IPS-18c (cell line): Measurements from ENCODE around the gene AGT.
"Not testable (repeated sequence)": the region's sequence is repeated elsewhere in the genome, so short reads cannot be mapped to it uniquely, and the experiment has no call there.

Experiments used
- H3K4me3 ChIP-seq: 2 replicates; pipeline ENCODE4 v1.7.0; 2013; ENCODE audit warnings: low read depth, mild to moderate bottlenecking, low read length, moderate library complexity; ENCODE audit not compliant: insufficient read depth
- H3K9me3 ChIP-seq: one replicate; pipeline ENCODE4 v1.6.1; 2013; ENCODE audit warnings: mild to moderate bottlenecking, low read length, moderate library complexity; ENCODE audit not compliant: control insufficient read depth, insufficient read depth

AGT gene

DNA sequence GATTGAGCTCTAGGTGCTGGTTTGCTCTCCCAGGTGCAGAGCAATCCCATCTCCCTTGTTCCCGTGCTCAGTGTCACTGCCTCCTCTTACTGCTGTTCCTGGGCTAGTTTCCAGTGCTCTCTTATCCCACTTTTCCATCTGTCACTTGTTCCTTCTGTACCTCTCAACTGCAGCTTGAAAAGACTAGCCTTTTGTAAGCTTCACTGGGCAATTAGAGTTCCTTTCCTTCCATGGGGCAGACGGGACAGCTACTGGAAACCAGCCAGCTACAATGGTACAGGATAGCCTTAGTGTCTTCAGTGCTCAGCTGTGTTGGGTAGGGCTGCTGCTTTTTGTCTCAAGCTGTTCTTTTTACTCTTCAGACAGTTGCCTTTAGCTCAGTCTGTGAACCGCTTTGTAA is 31.6 kb downstream of the AGT start:
- H3K9me3 ChIP-seq: no peaks in the 10 kb centered on the region
- no peak overlapping the region for H3K4me3 ChIP-seq

DNA sequence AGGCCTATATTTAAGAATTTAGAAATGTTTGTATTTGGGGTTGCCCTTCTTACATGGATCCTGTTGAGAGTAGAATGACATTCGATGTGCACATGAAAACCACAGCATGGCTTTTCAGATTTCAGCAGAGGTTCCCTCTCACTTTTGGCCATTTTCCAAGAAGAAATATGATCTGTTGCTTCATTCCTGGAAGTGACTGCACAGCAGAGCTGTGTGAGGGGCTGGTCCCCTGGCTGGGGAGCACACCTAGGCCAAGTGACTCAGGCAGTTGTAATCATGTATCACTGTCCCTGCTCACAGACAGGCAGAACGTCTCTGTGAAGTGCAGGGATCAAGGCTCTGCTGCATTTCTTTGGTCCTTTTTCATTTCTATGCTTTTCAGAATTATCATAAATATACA is 32.3 kb downstream of the AGT start:
- H3K9me3 ChIP-seq: no peaks in the 10 kb centered on the region
- no peak overlapping the region for H3K4me3 ChIP-seq

DNA sequence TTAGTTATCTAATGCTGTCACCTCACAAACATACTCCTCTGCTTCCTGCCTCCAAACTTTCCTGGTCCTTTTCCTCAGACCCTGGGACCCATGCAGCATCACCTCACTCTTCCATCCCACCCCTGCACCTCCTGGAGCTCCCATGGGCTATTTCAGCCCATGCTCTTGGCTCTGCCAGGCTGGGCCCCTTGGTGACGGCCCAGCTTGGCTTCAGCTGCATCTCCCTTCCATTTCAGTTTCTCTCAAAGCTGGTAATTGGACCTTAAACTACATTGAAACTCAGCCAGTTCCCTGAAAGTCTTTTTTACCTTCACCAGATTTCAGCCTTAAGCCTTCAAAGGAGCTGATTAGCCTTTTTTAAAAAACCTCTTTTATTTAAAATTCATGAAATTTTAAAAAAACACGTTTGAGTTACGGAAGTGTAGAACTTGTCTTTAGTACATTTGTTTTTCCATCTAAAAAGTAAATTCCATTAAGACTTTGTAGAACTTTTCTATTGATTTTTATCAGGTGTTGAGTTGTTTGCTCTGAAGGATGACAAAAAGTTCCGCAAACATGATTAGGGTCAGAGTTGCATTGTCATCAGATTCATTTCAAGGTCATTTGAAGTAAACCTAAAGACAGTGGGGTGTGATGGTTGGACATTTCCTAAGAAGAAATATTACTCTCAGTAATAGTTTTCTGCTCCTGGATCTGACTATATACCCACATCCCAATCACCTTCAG is 33.5 kb downstream of the AGT start:
- no peaks in the 10 kb centered on the region for H3K9me3 ChIP-seq
- no peak overlapping the region for H3K4me3 ChIP-seq

DNA sequence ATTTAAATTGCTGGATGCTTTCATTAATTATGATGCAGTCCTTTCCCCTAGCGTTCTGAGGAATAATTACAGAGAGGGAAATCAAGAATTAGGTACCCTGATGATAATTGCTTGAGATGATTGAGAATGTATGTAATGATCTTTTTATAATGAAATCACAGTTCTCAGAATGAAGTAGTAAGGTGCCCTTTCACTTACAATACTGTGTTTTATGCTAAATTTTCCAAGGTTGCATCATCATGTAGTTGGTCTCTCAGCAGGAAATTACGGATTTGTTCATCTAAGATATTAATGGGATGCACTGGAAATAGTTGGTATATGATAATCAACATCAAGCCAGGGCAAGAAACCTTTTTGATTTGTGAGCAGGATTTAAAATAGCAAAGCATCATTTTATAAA is 34.1 kb downstream of the AGT start:
- H3K9me3 ChIP-seq: no peaks in the 10 kb centered on the region
- H3K4me3 ChIP-seq: no peak overlapping the region

DNA sequence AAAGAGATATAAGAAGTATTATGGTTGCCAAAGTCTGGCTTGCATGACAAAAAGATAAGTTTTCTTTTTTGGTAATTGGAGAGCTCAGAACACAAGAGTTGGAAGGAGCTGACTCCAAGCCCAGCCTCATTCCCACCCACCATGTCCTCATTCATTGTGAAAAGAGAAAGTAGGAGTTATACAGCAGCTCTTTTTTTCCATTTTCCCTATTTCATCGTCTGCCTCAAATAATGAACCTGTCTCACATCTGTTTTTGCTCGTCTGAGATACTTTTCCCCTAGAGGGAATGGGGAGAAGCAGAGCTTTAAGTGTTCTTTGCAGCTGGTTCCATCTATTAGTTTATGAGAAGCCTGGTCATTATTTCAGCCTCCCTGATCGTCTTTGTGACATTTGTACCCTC is 34.7 kb downstream of the AGT start:
- H3K9me3 ChIP-seq: no peaks in the 10 kb centered on the region
- H3K4me3 ChIP-seq: no peak overlapping the region

DNA sequence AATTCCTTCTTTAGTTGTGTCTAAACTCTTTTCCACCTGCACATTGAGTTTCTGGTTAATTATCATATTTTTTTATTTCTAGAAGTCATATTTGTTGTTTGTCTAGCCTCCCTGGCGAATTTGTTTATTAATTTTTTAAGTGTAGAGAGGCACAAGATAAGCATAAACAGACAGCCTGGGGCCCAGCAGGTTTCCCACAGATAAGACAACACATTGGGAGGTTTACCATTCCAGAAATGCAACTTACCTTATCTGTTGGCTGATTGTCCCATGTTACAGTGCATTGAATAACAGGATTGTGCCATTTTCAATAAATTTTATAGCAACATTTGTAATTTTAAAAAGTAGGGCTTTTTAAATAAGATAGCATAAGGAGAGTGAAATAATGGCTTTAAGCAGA is 36.7 kb downstream of the AGT start:
- no peak overlapping the region for H3K4me3 ChIP-seq
- H3K9me3 ChIP-seq: no peaks in the 10 kb centered on the region

DNA sequence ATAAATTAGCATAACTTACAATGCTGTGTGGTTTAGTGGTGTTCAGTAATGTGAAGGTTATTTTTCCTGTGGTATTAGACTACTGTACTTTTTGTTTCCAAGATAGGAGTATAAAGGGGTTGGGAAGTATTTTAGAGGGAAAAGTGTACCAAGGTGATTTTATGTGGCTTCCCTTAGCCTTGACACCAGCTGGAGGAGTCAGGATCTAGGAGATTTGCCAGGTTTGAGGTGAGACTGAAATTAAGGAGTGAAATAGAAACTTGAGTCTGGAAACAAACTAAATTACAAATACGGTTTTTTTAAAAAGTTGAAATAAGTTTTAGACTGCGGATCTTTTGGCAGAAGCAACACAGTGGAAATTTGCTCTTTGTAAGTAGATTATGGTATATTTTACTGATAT is 39.3 kb downstream of the AGT start:
- Histone ChIP-seq H3K4me3 (no peak overlapping the region), H3K9me3 (no peaks in the 10 kb centered on the region)

DNA sequence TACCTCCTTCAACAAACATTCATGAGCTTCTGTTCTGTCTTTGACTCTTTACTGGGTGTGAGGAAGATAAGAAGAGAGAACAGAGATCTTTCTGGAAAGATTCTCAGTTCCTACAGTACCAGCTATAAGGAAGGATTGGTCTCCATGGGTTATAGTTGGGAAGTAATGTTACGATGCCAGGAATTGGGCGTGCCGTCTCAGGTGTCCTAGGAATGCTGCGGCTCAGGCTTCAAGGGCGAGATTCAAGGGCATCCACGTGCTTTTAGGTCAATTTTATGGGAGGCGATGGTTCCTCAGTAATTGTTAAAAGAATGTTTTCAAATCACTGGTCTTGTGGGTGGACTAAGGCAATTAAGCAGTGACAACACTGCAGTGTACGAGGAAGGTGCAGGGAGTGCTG is 44.4 kb downstream of the AGT start:
- no peak overlapping the region for H3K4me3 ChIP-seq
- H3K9me3 ChIP-seq: no peaks in the 10 kb centered on the region

DNA sequence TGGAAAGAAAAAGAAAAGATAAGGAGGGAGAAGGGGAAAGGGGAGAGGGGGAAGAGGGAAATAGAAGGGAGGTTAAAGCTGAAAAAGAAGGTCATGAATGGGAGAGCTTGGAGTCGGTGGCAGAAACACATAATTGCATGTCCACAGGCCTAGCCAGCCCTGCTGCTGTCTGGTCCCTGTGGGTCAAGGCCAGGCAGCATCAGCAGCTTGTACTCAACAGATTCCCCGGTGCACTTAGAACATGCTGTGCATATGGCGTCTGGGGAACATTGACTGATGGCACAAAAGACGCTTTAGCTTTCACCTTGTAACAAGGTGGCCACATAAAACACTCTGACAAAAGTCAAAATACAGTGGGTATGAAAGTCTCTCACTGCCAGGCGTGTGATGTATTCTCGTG is 45.7 kb downstream of the AGT start:
- Histone ChIP-seq H3K4me3 (no peak overlapping the region), H3K9me3 (no peaks in the 10 kb centered on the region)

DNA sequence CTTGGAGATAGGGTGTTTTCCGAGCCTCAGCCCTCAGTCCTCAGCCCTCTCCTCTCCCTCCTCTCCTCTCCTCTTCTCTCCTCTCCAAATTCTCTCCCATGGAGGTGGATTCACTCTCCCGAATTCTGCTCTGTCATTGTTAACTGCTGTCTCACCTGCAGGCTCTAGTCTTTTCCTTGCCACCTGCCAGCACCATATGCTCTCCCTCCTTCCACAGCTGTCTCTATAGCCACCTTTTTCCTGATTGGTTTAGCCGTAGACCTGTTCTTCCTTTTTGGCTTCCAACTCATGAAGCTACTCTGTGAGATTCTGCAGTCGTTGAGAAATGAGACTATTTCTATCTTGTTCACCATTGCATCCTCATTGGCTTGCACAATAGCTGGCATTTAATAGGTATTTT is 51.9 kb downstream of the AGT start:
- no peak overlapping the region for H3K4me3 ChIP-seq
- no peaks in the 10 kb centered on the region for H3K9me3 ChIP-seq

DNA sequence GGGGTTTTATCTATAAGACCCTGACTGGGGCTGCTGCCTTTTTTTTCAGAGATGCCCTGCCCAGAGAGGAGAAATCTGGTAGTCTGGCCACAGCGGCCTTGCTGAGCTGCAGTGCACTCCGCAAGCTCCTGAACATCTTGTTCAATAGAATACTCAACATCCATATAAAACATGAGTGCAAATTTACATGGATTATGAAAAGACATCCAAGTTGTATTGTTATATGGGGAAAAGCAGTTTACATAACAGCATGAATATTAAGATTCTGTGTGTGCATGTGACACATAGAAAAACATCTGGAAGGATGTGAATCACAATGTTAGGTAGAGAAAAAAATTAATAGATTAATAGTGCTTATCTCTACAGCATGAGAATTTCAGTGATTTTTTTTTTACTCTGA is 55.2 kb downstream of the AGT start:
- Histone ChIP-seq H3K9me3 (no peaks in the 10 kb centered on the region), H3K4me3 (no peak overlapping the region)

DNA sequence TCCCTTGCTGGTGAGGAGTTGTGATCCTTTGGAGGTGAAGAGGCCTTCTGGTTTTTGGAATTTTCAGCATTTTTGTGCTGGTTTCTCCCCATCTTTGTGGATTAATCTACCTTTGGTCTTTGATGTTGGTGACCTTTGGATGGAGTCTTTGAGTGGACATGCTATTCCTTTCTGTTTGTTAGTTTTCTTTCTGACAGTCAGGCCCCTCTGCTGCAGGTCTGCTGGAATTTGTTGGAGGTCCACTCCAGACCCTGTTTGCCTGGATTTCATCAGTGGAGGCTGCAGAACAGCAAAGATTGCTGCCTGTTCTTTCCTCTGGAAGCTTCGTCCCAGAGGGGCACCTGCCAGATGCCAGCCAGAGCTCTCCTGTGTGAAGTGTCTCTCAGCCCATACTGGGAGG is 55.8 kb downstream of the AGT start:
- H3K9me3 ChIP-seq, H3K4me3 ChIP-seq: not testable (repeated sequence)

DNA sequence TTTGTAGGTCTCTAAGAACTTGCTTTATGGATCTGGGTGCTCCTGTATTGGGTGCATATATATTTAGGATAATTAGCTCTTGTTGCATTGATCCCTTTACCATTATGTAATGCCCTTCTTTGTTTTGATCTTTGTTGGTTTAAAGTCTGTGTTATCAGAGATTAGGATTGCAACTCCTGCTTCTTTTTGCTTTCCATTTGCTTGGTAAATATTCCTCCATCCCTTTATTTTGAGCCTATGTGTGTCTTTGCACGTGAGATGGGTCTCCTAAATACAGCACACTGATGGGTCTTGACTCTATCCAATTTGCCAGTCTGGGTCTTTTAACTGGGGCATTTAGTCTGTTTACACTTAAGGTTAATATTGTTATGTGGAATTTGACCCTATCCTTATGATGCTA is 57.2 kb downstream of the AGT start:
- not testable (repeated sequence) for H3K4me3 ChIP-seq, H3K9me3 ChIP-seq
